GM19463 (cell line): ENCODE measurements around the gene SLC2A4.
A peak's percentile ranks its signal among the peaks of the same experiment; 100 is the strongest.

ENCODE experiments used
- ATAC-seq: cut with Tn5 transposase; IDR thresholded peaks from one replicate; pipeline ENCODE4 v1.9.1; 2021; ENCODE audit warnings: mild to moderate bottlenecking, moderate library complexity; ENCODE audit not compliant: unreplicated experiment

Gene SLC2A4

GRCh38 chr17:7263801-7264078 lies 17.8 kb upstream of the SLC2A4 start:
- ATAC-seq, result no peak

- no peak for ATAC-seq
Observed at GRCh38 chr17:7266784-7267183, 14.7 kb upstream of the SLC2A4 start.

- no peak for ATAC-seq
Observed at GRCh38 chr17:7279448-7279847, 2.1 kb upstream of the SLC2A4 start.

- peak; percentile 41 for ATAC-seq
Observed at GRCh38 chr17:7280519-7281073, 922 bp upstream of the SLC2A4 start.

GRCh38 chr17:7281953-7282751 lies 634 bp downstream of the SLC2A4 start:
- ATAC-seq, result no peak

- ATAC-seq, result no peak
Observed at GRCh38 chr17:7282752-7283321, 1.3 kb downstream of the SLC2A4 start.

GRCh38 chr17:7283471-7284216 lies 2.1 kb downstream of the SLC2A4 start:
- no peak for ATAC-seq

GRCh38 chr17:7284911-7285310 lies 3.4 kb downstream of the SLC2A4 start:
- ATAC-seq, result no peak

- no peak for ATAC-seq
Observed at GRCh38 chr17:7285679-7286078, 4.2 kb downstream of the SLC2A4 start.

GRCh38 chr17:7289256-7290032 lies 7.9 kb downstream of the SLC2A4 start:
- ATAC-seq, result no peak

GRCh38 chr17:7290166-7290565 lies 8.6 kb downstream of the SLC2A4 start:
- no peak for ATAC-seq

- ATAC-seq, result no peak
Observed at GRCh38 chr17:7290685-7291084, 9.2 kb downstream of the SLC2A4 start.

GRCh38 chr17:7292194-7292593 lies 10.7 kb downstream of the SLC2A4 start:
- ATAC-seq, result no peak

- ATAC-seq, result no peak
Observed at GRCh38 chr17:7292729-7293128, 11.2 kb downstream of the SLC2A4 start.

GRCh38 chr17:7293159-7293558 lies 11.6 kb downstream of the SLC2A4 start:
- ATAC-seq, result no peak

GRCh38 chr17:7293816-7294613 lies 12.5 kb downstream of the SLC2A4 start:
- no peak for ATAC-seq

GRCh38 chr17:7294614-7295153 lies 13.2 kb downstream of the SLC2A4 start, which contains the start of gene YBX2:
Gene YBX2, minus strand, starts transcription at chr17:7294639. Its CDS starts 139 bp downstream, at chr17:7294500.
- ATAC-seq, result no peak

GRCh38 chr17:7295230-7296180 lies 14.0 kb downstream of the SLC2A4 start:
- no peak for ATAC-seq
